MCF 10A (cell line): ENCODE measurements around the gene ZNF219. TPM values are rescaled to one million over a fixed set of nuclear protein-coding genes. Genes with fewer than 3 reads are reported as not detected.

Experiments
- BruUV-seq: library from RNA; stranded (reverse); fragments of 400-500 nt; replicated peaks from 2 replicates; lab custom pipeline; 2021; lab: Mats Ljungman, UMichigan
- CTCF ChIA-PET: fragments of 300-600 bp; sonication (Branson Sonifier 250); formaldehyde crosslinking; extraction: SDS; loops from one replicate; lab custom pipeline; 2021; ENCODE audit warnings: antibody characterized with exemption, inconsistent platforms; lab: Yijun Ruan, JAX
- POLR2A ChIA-PET: fragments of 300-600, 350-650 bp; sonication (Branson Sonifier 250); formaldehyde crosslinking; extraction: SDS; loops from one replicate; lab custom pipeline; 2020; ENCODE audit warnings: antibody characterized with exemption, inconsistent platforms; lab: Yijun Ruan, JAX
- DNase-seq: peaks from one replicate; pipeline ENCODE4 v3.0.0-alpha.2; 2018; ENCODE audit not compliant: unreplicated experiment
- H3K27ac Mint-ChIP-seq: one replicate; pipeline ENCODE4 v1.8.0; 2022; ENCODE audit warnings: mild to moderate bottlenecking, low read depth, mixed read lengths; ENCODE audit not compliant: unreplicated experiment
- H3K27me3 Mint-ChIP-seq: one replicate; pipeline ENCODE4 v1.8.0; 2022; ENCODE audit warnings: mixed read lengths; ENCODE audit not compliant: insufficient read depth, unreplicated experiment
- H3K36me3 Mint-ChIP-seq: one replicate; pipeline ENCODE4 v1.8.0; 2022; ENCODE audit warnings: mild to moderate bottlenecking, moderate library complexity, mixed read lengths; ENCODE audit not compliant: insufficient read depth, unreplicated experiment
- H3K4me1 Mint-ChIP-seq: one replicate; pipeline ENCODE4 v1.8.0; 2022; ENCODE audit warnings: mixed read lengths; ENCODE audit not compliant: insufficient read depth, unreplicated experiment
- H3K4me3 Mint-ChIP-seq: one replicate; pipeline ENCODE4 v1.8.0; 2022; ENCODE audit warnings: mild to moderate bottlenecking, moderate library complexity, mixed read lengths; ENCODE audit not compliant: unreplicated experiment
- H3K9me3 Mint-ChIP-seq: one replicate; pipeline ENCODE4 v1.8.0; 2022; ENCODE audit warnings: mixed read lengths; ENCODE audit not compliant: unreplicated experiment
- intact Hi-C: fragments of 100-400 bp; cut with micrococcal nuclease; formaldehyde crosslinking; loops from 2 replicates; pipeline ENCODE4 v1.14.1; 2022
- total RNA-seq: library from RNA; stranded (reverse); gene quantifications from 2 replicates; pipeline ENCODE4 v1.2.3, GENCODE V29; 2022
- TF ChIP-seq, protein P1 (sequence below): fragments of 200-600 bp; IDR thresholded peaks from one replicate; pipeline ENCODE4 v1.8.0; 2022; ENCODE audit warnings: antibody characterized with exemption, mild to moderate bottlenecking; ENCODE audit not compliant: unreplicated experiment

Gene ZNF219
- total RNA-seq, 1 experiment from 2014 or later = 33.8 TPM

DNA sequence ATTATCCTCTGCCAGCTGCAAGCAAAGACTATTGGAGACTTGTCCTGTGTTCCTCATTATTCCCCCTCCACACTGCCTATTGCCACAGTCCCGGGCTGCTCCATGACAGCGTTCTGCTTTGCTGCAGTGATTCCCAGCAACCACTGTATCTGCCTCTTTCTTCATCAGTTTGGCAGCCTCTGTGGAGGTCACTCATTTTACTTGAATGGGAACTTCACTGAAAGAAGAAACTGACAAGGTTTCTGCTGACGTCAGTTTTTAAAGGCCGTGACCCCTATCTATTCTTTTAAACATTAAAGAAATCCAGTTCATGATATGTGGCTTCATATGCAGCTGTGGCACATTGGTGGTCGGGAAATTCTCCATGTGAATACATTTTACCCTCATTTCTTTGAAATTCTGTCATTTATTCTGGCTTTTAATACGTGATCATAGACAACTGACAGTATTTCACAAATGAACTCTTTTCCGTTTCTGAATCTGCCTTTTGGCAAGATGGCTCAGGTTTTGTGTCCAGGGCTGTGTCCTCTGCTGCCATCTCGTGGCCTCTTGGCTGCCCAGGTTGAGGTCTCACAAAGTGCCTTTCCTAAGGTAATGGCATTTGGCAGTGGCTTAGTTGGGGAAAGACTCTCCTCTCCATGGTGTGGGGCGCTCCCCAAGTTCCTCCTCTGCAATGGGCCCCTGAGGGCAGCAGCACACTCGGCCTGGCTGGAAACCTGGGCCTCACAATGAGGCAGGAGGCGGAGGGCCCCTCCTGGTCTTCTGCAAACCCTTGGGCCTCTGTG lies 8.2 kb upstream of the ZNF219 start:
- no peaks in the 10 kb centered on the region for H3K9me3 Mint-ChIP-seq
- TF ChIP-seq, protein P1, sequence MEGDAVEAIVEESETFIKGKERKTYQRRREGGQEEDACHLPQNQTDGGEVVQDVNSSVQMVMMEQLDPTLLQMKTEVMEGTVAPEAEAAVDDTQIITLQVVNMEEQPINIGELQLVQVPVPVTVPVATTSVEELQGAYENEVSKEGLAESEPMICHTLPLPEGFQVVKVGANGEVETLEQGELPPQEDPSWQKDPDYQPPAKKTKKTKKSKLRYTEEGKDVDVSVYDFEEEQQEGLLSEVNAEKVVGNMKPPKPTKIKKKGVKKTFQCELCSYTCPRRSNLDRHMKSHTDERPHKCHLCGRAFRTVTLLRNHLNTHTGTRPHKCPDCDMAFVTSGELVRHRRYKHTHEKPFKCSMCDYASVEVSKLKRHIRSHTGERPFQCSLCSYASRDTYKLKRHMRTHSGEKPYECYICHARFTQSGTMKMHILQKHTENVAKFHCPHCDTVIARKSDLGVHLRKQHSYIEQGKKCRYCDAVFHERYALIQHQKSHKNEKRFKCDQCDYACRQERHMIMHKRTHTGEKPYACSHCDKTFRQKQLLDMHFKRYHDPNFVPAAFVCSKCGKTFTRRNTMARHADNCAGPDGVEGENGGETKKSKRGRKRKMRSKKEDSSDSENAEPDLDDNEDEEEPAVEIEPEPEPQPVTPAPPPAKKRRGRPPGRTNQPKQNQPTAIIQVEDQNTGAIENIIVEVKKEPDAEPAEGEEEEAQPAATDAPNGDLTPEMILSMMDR = peak; percentile 78
- peak overlapping the region; percentile 17 for H3K4me3 Mint-ChIP-seq
- H3K36me3 Mint-ChIP-seq = no peaks in the 10 kb centered on the region
- no TSS peak for BruUV-seq
- H3K27me3 Mint-ChIP-seq = no peaks in the 10 kb centered on the region
- ChIA-PET POLR2A (interaction anchor here (0.7 to 5.2 kb wide), 10 partner anchors 11 to 92 kb away, joined by 3 to 44 read pairs (median 10); partner anchors contain the start of genes ARHGEF40 and RNASE7), CTCF (interaction anchor here (0.5 to 10.5 kb wide), 16 partner anchors 12 to 115 kb away, joined by 3 to 248 read pairs (median 18); partner anchors contain the start of genes ARHGEF40, RNASE13 and RNASE7)
- H3K27ac Mint-ChIP-seq = peak overlapping the region; percentile 3
- intact Hi-C loops = loop anchor here (1.0 to 5.0 kb wide), 2 partner anchors 39 to 249 kb away; no protein-coding TSS in a partner anchor
- DNase-seq = peak; percentile 86
- H3K4me1 Mint-ChIP-seq = peaks cover 48% of the 10 kb centered on the region

DNA sequence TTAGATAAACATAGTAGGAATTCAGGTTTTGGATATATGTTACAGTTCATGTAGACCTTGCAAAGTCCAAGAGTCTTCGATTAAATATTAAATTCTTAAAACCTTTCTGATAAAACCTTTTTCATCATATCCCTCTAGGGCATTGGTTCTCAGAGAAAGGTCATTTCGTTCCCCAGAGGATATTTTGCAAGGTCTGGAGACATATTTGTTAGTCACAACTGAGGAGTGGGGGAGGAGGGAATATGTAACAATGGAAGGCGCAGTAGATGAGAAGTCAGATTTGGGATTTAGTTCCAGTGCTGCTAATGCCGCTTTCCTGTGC lies 7.7 kb upstream of the ZNF219 start:
- DNase-seq = peak; percentile 81
- TF ChIP-seq, protein P1 = no peak
- Mint-ChIP-seq H3K4me3 (peak overlapping the region; percentile 17), H3K9me3 (no peaks in the 10 kb centered on the region), H3K4me1 (peaks cover 49% of the 10 kb centered on the region), H3K27me3 (no peaks in the 10 kb centered on the region), H3K36me3 (no peaks in the 10 kb centered on the region), H3K27ac (peak overlapping the region; percentile 3)
- CTCF ChIA-PET = interaction anchor here (0.5 to 10.5 kb wide), 15 partner anchors 12 to 123 kb away, joined by 3 to 248 read pairs (median 26); partner anchors contain the start of genes ARHGEF40, RNASE13 and RNASE7
- POLR2A ChIA-PET = interaction anchor here (1.1 to 5.2 kb wide), 8 partner anchors 11 to 91 kb away, joined by 3 to 44 read pairs (median 22); partner anchors contain the start of genes ARHGEF40 and RNASE7
- no TSS peak for BruUV-seq
- intact Hi-C loops = loop anchor here (5.0 kb wide), 1 partner anchor 249 kb away; no protein-coding TSS in a partner anchor

DNA sequence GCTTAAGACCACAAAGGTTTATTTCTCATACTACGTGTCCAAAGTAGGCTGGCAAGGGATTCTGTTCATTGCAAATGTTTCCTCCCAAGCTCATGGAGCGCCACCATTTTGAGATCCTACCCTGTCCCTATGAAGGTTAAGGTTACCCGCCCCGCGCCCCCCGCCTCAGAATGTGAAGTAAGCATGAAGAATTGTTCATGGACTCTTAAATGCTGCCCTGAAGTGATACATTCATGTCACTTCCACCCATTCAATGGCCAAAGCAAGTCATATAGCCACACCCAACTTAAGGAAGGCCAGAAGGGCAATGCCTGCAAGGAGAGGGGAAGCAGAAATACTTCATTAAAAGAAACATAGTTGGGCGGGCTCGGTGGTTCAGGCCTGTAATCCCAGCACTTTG lies 6.6 kb upstream of the ZNF219 start:
- BruUV-seq = no TSS peak
- H3K4me3 Mint-ChIP-seq = peak overlapping the region; percentile 84
- H3K4me1 Mint-ChIP-seq = peaks cover 48% of the 10 kb centered on the region
- POLR2A ChIA-PET = interaction anchor here (0.6 to 5.2 kb wide), 13 partner anchors 10 to 421 kb away, joined by 3 to 44 read pairs (median 11); partner anchors contain the start of genes ARHGEF40, RNASE4 and RNASE7
- intact Hi-C loops = loop anchor here (5.0 kb wide), 1 partner anchor 248 kb away; no protein-coding TSS in a partner anchor
- CTCF ChIA-PET = interaction anchor here (0.6 to 10.5 kb wide), 31 partner anchors 11 to 643 kb away, joined by 3 to 248 read pairs (median 9); partner anchors contain the start of genes ARHGEF40, PIP4P1, RNASE4 and RNASE7
- no peak for DNase-seq
- peak overlapping the region; percentile 67 for H3K27ac Mint-ChIP-seq
- no peaks in the 10 kb centered on the region for H3K9me3 Mint-ChIP-seq
- H3K36me3 Mint-ChIP-seq = no peaks in the 10 kb centered on the region
- TF ChIP-seq, protein P1 = no peak
- H3K27me3 Mint-ChIP-seq = no peaks in the 10 kb centered on the region
